Heart right ventricle (tissue), 16 donors: ENCODE data around the gene DTX2. TPM values are rescaled to one million over a fixed set of nuclear protein-coding genes. Genes with fewer than 3 reads are reported as not detected.
"Not testable (repeated sequence)": the region's sequence is repeated elsewhere in the genome, so short reads cannot be mapped to it uniquely, and the experiment has no call there.

Experiments used
- ATAC-seq, 8 donors: fragments of 200-7000 bp; cut with Tn5 transposase; one replicate each; pipeline ENCODE4 v1.9.1; 2020; ENCODE audit warnings: mild to moderate bottlenecking in 8 of 8, moderate library complexity in 8 of 8, moderate number of reproducible peaks in 1 of 8
- DNase-seq, 2 donors: peaks; one replicate each; pipeline ENCODE4 v3.0.0-alpha.2; 2020
- H3K27ac ChIP-seq, 10 donors: fragments of 200-600 bp; sonication (generic) in 2 of 10; one replicate each; pipeline versions ENCODE4 v1.5.0 to v1.8.0; 2020 to 2022; ENCODE audit warnings: mild to moderate bottlenecking in 3 of 10
- H3K27me3 ChIP-seq, 7 donors: fragments of 200-600 bp; one replicate each; pipeline ENCODE4 v1.8.0; 2021 to 2022; ENCODE audit warnings: mild to moderate bottlenecking in 2 of 7
- H3K36me3 ChIP-seq, 9 donors: fragments of 200-600 bp; sonication (generic) in 1 of 9; one replicate each; pipeline versions ENCODE4 v1.5.0 to v1.8.0; 2020 to 2022; ENCODE audit warnings: mild to moderate bottlenecking in 2 of 9
- H3K4me1 ChIP-seq, 9 donors: fragments of 200-600 bp; sonication (generic) in 1 of 9; one replicate each; pipeline versions ENCODE4 v1.5.0 to v1.8.0; 2020 to 2022; ENCODE audit warnings: mild to moderate bottlenecking in 4 of 9
- H3K4me3 ChIP-seq, 10 donors: fragments of 200-600 bp; sonication (generic) in 2 of 10; one replicate each; pipeline versions ENCODE4 v1.5.0 to v1.8.0; 2020 to 2022; ENCODE audit warnings: mild to moderate bottlenecking in 7 of 10, moderate library complexity in 2 of 10
- H3K9me3 ChIP-seq, 11 donors: fragments of 200-600 bp in 10 of 11; sonication (generic) in 2 of 11; one replicate each; pipeline versions ENCODE4 v1.5.0 to v1.8.0; 2013 to 2022; ENCODE audit warnings: mild to moderate bottlenecking in 2 of 11, control low read depth in 1 of 11, moderate library complexity in 1 of 11
- CTCF ChIP-seq, 9 donors: fragments of 200-600 bp; sonication (generic) in 2 of 9; IDR thresholded peaks; one replicate each; pipeline versions ENCODE4 v1.5.0 to v1.8.0; 2021 to 2022; ENCODE audit warnings: antibody characterized with exemption in 9 of 9, mild to moderate bottlenecking in 5 of 9, moderate library complexity in 1 of 9
- WGBS, 2 donors: extraction: QIAGEN DNeasy Blood & Tissue Kit; methylation state at CpG; one replicate each; pipeline ENCODE4 v1.1.7; 2013; ENCODE audit warnings: inconsistent platforms in 1 of 2; 5-methylcytosine and 5-hydroxymethylcytosine counted together
- intact Hi-C, 10 donors: fragments of 100-400 bp; cut with DNase I; formaldehyde crosslinking; loops; one replicate each; pipeline versions ENCODE4 v1.11.1 to v1.14.2; 2022
- polyA plus RNA-seq, 2 donors: library from polyadenylated mRNA; stranded (reverse); fragments of 200-250 nt; gene quantifications; one replicate each; pipeline ENCODE4 v1.2.3, GENCODE V29; 2013
- total RNA-seq, 10 donors: library from RNA; stranded (reverse); fragmentation: NEBNext Ultra II Directional in 3 of 10; extraction: Animal tissue kit (Norgen Biotek cat#: 25700) in 3 of 10; gene quantifications; one replicate each; pipeline versions ENCODE4 v1.2.1 to v1.2.4, GENCODE V29; 2021 to 2023
- donor health status: Arrhythmogenic right ventricular cardiomyopathy.
- donor health status: ischemic (EF 13 %, LVEDD 7.1; RV severe dilation, severe dysfunction).
- donor health status: healthy with polysubstance abuse.
- donor health status: DM: no; HTN: yes; CAD: no.
- donor health status: DM: no; HTN: no; CAD: no.
- donor health status: ischemic (EF 25% LVEDD 6.9; RV normal size, moderate dysfunction).
- donor health status: ischemic (EF 25% LVEDD 5.7; RV mildly dilated, moderate dysfunction).
- donor health status: healthy.
- donor health status: DM: yes; HTN: yes; CAD: no.
- donor health status: Ischemic cardiomyopathy.
- donor health status: ischemic (EF 35%, LVEDD 5.7; RV mildly dilated, moderate dysfunction).
- donor health status: nonischemic (EF 11% LVEDD 7.7; RV severe dilation, severe dysfunction).
- donor health status: DM: yes; HTN: yes; CAD: no.
- donor health status: PGD.
- donor health status: ischemic (EF 29% LVEDD 5.4; RV normal size, mild dysfunction).
- donor health status: nonischemic (EF 23%, LVEDD 6.1; RV moderate dilation, normal function).

DTX2 gene
- total and polyA plus RNA-seq, 12 donors = 5.8 to 23.4 (median 8.6) TPM

- TF ChIP-seq CTCF (IDR thresholded peaks at IDR 0.05) = no peak
- H3K4me1 ChIP-seq = peaks cover 0 to 16% (median 5%) of the 10 kb centered on the region in 9 donors
- no peak for ATAC-seq
- H3K36me3 ChIP-seq = peaks cover 0 to 25% (median 5%) of the 10 kb centered on the region in 9 donors
- H3K27ac ChIP-seq = no peak within 1 kb of the TSS
- no peaks in the 10 kb centered on the region for H3K9me3 ChIP-seq
- H3K4me3 ChIP-seq = no peak within 1 kb of the TSS
- no peak for DNase-seq
- no peaks in the 10 kb centered on the region for H3K27me3 ChIP-seq
- WGBS, 2 donors = 44 to 53% methylated on average over 20 of the region's 20 CpGs
- intact Hi-C loops = loop anchor here in 1 of 10 donors (10.0 kb wide), 1 partner anchor 485 kb away; no protein-coding TSS in a partner anchor
Observed at GRCh38 chr7:76509931-76510877, 48.7 kb downstream of the DTX2 start, which contains the start of gene UPK3B. TSS of gene UPK3B (plus strand) at chr7:76510552. CDS start at chr7:76510653, 101 bp downstream.

- peak in 1 of 8 donors; percentile 30 for ATAC-seq
- intact Hi-C loops, H3K27me3 ChIP-seq, DNase-seq, H3K9me3 ChIP-seq, H3K4me3 ChIP-seq, H3K27ac ChIP-seq: not testable (repeated sequence)
- Histone ChIP-seq H3K36me3 (peaks cover 0 to 15% (median 0%) of the 10 kb centered on the region in 9 donors), H3K4me1 (peaks cover 0 to 16% (median 6%) of the 10 kb centered on the region in 9 donors)
- 69 to 74% methylated on average over 14 to 16 of the region's 24 CpGs for WGBS, 2 donors
Observed at GRCh38 chr7:76511200-76511910, 49.8 kb downstream of the DTX2 start.

- H3K27ac ChIP-seq, H3K4me3 ChIP-seq, H3K9me3 ChIP-seq, H3K27me3 ChIP-seq, DNase-seq, H3K36me3 ChIP-seq, intact Hi-C loops: not testable (repeated sequence)
- ATAC-seq = peak; percentile 36 to 85 (median 72)
- 80 to 88% methylated on average over 7 to 12 of the region's 31 CpGs for WGBS, 2 donors
- peaks cover 0 to 16% (median 6%) of the 10 kb centered on the region in 9 donors for H3K4me1 ChIP-seq
Observed at GRCh38 chr7:76511911-76512885, 50.7 kb downstream of the DTX2 start.

- Histone ChIP-seq H3K27ac (no peak overlapping the region), H3K9me3 (no peaks in the 10 kb centered on the region), H3K4me3 (no peak overlapping the region), H3K4me1 (peaks cover 0 to 16% (median 6%) of the 10 kb centered on the region in 9 donors), H3K27me3 (no peaks in the 10 kb centered on the region), H3K36me3 (no peaks in the 10 kb centered on the region)
- ATAC-seq (peak in 5 of 8 donors; percentile 11 to 41 (median 24)), DNase-seq (no peak)
- WGBS, 2 donors = 50 to 59% methylated on average over 21 of the region's 21 CpGs
- intact Hi-C loops = no loop called here
- TF ChIP-seq CTCF (IDR thresholded peaks at IDR 0.05) = peak in 4 of 9 donors; percentile 6 to 22 (median 16)
Observed at GRCh38 chr7:76512941-76513816, 51.7 kb downstream of the DTX2 start.
